Measurements from ENCODE around the gene TNNT2.

Gene TNNT2

GRCh38 chr1:201326710-201327109 lies 50.8 kb downstream of the TNNT2 start:
- Histone ChIP-seq H3K9me2 (replicated peaks; ENCODE audit: insufficient read depth, low read length) (no peaks in the 10 kb centered on the region), H3K36me3 (replicated peaks; ENCODE audit: insufficient read depth, low read length) (no peaks in the 10 kb centered on the region), H3K79me2 (ENCODE audit: low read length) (no peaks in the 10 kb centered on the region), H3K27ac (ENCODE audit: low read length) (no peak overlapping the region), H3K4me2 (ENCODE audit: low read depth, low read length) (no peak overlapping the region), H3F3A (ENCODE audit: insufficient read depth, low read length) (no peaks in the 10 kb centered on the region), H3K9ac (ENCODE audit: low read length) (no peak overlapping the region), H2AFZ (ENCODE audit: low read length) (no peak overlapping the region), H3K27me3 (replicated peaks; ENCODE audit: insufficient read depth, low read length) (peaks cover 42% of the 10 kb centered on the region), H3K4me1 (ENCODE audit: low read length) (no peaks in the 10 kb centered on the region), H4K20me1 (ENCODE audit: insufficient read depth, low read length) (no peaks in the 10 kb centered on the region), H3K9me3 (replicated peaks; ENCODE audit: insufficient read depth, low read length) (no peaks in the 10 kb centered on the region), H3K4me3 (ENCODE audit: low read length) (no peak overlapping the region)
- TF ChIP-seq EZH2phosphoT487 (IDR thresholded peaks at IDR 0.05; ENCODE audit: low read length): no peak
- no peak for TF ChIP-seq EZH2 (optimal IDR thresholded peaks at IDR 0.05; ENCODE audit: low read depth, low read length)
- TF ChIP-seq, protein P1, sequence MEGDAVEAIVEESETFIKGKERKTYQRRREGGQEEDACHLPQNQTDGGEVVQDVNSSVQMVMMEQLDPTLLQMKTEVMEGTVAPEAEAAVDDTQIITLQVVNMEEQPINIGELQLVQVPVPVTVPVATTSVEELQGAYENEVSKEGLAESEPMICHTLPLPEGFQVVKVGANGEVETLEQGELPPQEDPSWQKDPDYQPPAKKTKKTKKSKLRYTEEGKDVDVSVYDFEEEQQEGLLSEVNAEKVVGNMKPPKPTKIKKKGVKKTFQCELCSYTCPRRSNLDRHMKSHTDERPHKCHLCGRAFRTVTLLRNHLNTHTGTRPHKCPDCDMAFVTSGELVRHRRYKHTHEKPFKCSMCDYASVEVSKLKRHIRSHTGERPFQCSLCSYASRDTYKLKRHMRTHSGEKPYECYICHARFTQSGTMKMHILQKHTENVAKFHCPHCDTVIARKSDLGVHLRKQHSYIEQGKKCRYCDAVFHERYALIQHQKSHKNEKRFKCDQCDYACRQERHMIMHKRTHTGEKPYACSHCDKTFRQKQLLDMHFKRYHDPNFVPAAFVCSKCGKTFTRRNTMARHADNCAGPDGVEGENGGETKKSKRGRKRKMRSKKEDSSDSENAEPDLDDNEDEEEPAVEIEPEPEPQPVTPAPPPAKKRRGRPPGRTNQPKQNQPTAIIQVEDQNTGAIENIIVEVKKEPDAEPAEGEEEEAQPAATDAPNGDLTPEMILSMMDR (IDR thresholded peaks at IDR 0.05; ENCODE audit: low read length): no peak
- DNase-seq: no peak

DNA sequence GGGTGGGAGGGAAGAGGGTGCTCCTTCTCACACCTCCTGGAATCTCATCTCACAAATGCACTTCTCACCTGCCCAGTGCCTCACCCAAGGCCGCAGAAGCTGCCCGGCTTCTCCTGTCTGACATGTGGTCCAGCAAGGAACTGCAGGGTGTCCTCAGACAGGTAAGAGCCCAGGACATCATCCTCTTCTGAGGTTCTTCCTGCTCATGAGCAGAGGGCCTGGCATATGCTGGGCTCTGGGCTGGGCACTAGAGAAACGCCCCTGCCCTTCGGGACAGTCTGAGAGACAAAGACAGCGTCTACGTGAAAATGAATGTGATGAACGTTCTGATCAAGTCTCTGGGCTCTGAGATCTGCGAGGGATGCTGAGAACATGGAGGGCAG lies 51.8 kb downstream of the TNNT2 start:
- no peak overlapping the region for H3K27ac ChIP-seq (ENCODE audit: low read length)
- no peak overlapping the region for H2AFZ ChIP-seq (ENCODE audit: low read length)
- no peak for DNase-seq
- no peak overlapping the region for H3K4me3 ChIP-seq (ENCODE audit: low read length)
- H3K9me3 ChIP-seq (replicated peaks; ENCODE audit: insufficient read depth, low read length): no peaks in the 10 kb centered on the region
- no peak overlapping the region for H3K9ac ChIP-seq (ENCODE audit: low read length)
- H4K20me1 ChIP-seq (ENCODE audit: insufficient read depth, low read length): no peaks in the 10 kb centered on the region
- peaks cover 52% of the 10 kb centered on the region for H3K27me3 ChIP-seq (replicated peaks; ENCODE audit: insufficient read depth, low read length)
- no peaks in the 10 kb centered on the region for H3K79me2 ChIP-seq (ENCODE audit: low read length)
- H3F3A ChIP-seq (ENCODE audit: insufficient read depth, low read length): no peaks in the 10 kb centered on the region
- no peaks in the 10 kb centered on the region for H3K36me3 ChIP-seq (replicated peaks; ENCODE audit: insufficient read depth, low read length)
- H3K4me1 ChIP-seq (ENCODE audit: low read length): no peaks in the 10 kb centered on the region
- no peak overlapping the region for H3K4me2 ChIP-seq (ENCODE audit: low read depth, low read length)
- no peaks in the 10 kb centered on the region for H3K9me2 ChIP-seq (replicated peaks; ENCODE audit: insufficient read depth, low read length)
- TF ChIP-seq EZH2phosphoT487 (IDR thresholded peaks at IDR 0.05; ENCODE audit: low read length) (no peak), EZH2 (optimal IDR thresholded peaks at IDR 0.05; ENCODE audit: low read depth, low read length) (no peak)
- TF ChIP-seq, protein P1 (IDR thresholded peaks at IDR 0.05; ENCODE audit: low read length): no peak

- Histone ChIP-seq H3K9me2 (replicated peaks; ENCODE audit: insufficient read depth, low read length) (no peaks in the 10 kb centered on the region), H3K9me3 (replicated peaks; ENCODE audit: insufficient read depth, low read length) (no peaks in the 10 kb centered on the region), H3K79me2 (ENCODE audit: low read length) (no peaks in the 10 kb centered on the region), H3F3A (ENCODE audit: insufficient read depth, low read length) (no peaks in the 10 kb centered on the region), H3K4me2 (ENCODE audit: low read depth, low read length) (no peak overlapping the region), H3K9ac (ENCODE audit: low read length) (no peak overlapping the region), H2AFZ (ENCODE audit: low read length) (no peak overlapping the region), H3K4me1 (ENCODE audit: low read length) (no peaks in the 10 kb centered on the region), H3K27ac (ENCODE audit: low read length) (no peak overlapping the region), H4K20me1 (ENCODE audit: insufficient read depth, low read length) (no peaks in the 10 kb centered on the region), H3K4me3 (ENCODE audit: low read length) (no peak overlapping the region), H3K27me3 (replicated peaks; ENCODE audit: insufficient read depth, low read length) (peaks cover 59% of the 10 kb centered on the region), H3K36me3 (replicated peaks; ENCODE audit: insufficient read depth, low read length) (no peaks in the 10 kb centered on the region)
- TF ChIP-seq EZH2phosphoT487 (IDR thresholded peaks at IDR 0.05; ENCODE audit: low read length): no peak
- TF ChIP-seq EZH2 (optimal IDR thresholded peaks at IDR 0.05; ENCODE audit: low read depth, low read length): no peak
- TF ChIP-seq, protein P1 (IDR thresholded peaks at IDR 0.05; ENCODE audit: low read length): no peak
- DNase-seq: no peak
These were observed 52.4 kb downstream of the TNNT2 start for GRCh38 chr1:201324821-201325677.
